HCT116 (cell line): ENCODE data around the gene REPS1. TPM values are rescaled to one million over a fixed set of nuclear protein-coding genes. Genes with fewer than 3 reads are reported as not detected.

Experiments
- ATAC-seq: fragments of 200-7000 bp; cut with Tn5 transposase; 2 replicates; pipeline ENCODE4 v1.9.1; 2020; ENCODE audit warnings: mild to moderate bottlenecking, moderate library complexity
- BruUV-seq: library from RNA; stranded (reverse); fragments of 400-500 nt; replicated peaks from 2 replicates; lab custom pipeline; 2021; lab: Mats Ljungman, UMichigan
- CTCF ChIA-PET: fragments of 300-600 bp; sonication (Branson Sonifier 250); formaldehyde crosslinking; loops from one replicate; lab custom pipeline; 2021; ENCODE audit warnings: antibody characterized with exemption; lab: Charles Lee
- POLR2A ChIA-PET: fragments of 300-600, 350-600 bp; sonication (Branson Sonifier 250); formaldehyde crosslinking; loops from one replicate; lab custom pipeline; 2021; ENCODE audit warnings: antibody characterized with exemption; lab: Charles Lee
- RAD21 ChIA-PET, 2 experiments: fragments of 300-600 bp; sonication (Branson Sonifier 250); formaldehyde crosslinking; loops; one replicate each; lab custom pipeline; 2023; ENCODE audit warnings: low total read pairs in 2 of 2; ENCODE audit not compliant: uncharacterized antibody in 2 of 2, unreplicated experiment in 2 of 2, low non-redundant PET in 1 of 2; lab: Charles Lee
- DNase-seq: peaks from one replicate; pipeline ENCODE4 v3.0.0-alpha.2; 2010; ENCODE audit warnings: low read depth, low spot score
- H2AFZ ChIP-seq: fragments of 200-600 bp; shearing (Covaris generic), sonication (generic); 2 replicates; pipeline ENCODE4 v1.6.1; 2017; ENCODE audit warnings: low read depth, mixed run types, mixed read lengths, antibody characterized with exemption, low read length; ENCODE audit not compliant: poor library complexity, severe bottlenecking
- H3K27ac ChIP-seq: 2 replicates; pipeline ENCODE4 v1.5.1; 2012; ENCODE audit warnings: low read depth, low read length
- H3K27me3 ChIP-seq: fragments of 200-600 bp; sonication (generic); 2 replicates; pipeline ENCODE4 v1.6.1; 2016; ENCODE audit warnings: mixed run types, low read length, mixed read lengths; ENCODE audit not compliant: insufficient read depth
- H3K36me3 ChIP-seq, 2 experiments: fragments of 200-500 bp in 1 of 2; fragments of 200-600 bp in 1 of 2; sonication (Bioruptor generic) in 1 of 2; sonication (generic) in 1 of 2; 2 replicates each; pipeline versions ENCODE4 v1.5.1 to v1.6.1; 2014 to 2016; ENCODE audit warnings: low read length in 2 of 2, inconsistent platforms in 1 of 2, mixed read lengths in 1 of 2, mixed run types in 1 of 2; ENCODE audit not compliant: insufficient read depth in 2 of 2, control insufficient read depth in 1 of 2
- H3K4me1 ChIP-seq, 2 experiments: fragments of 200-600 bp in 1 of 2; sonication (generic) in 1 of 2; 2 replicates each; pipeline versions ENCODE4 v1.5.1 to v1.6.1; 2012 to 2017; ENCODE audit warnings: low read length in 2 of 2, inconsistent platforms in 1 of 2, mild to moderate bottlenecking in 1 of 2, mixed read lengths in 1 of 2, mixed run types in 1 of 2, moderate library complexity in 1 of 2; ENCODE audit not compliant: insufficient read depth in 2 of 2, control insufficient read depth in 1 of 2
- H3K4me2 ChIP-seq: fragments of 200-600 bp; sonication (generic); 2 replicates; pipeline ENCODE4 v1.6.1; 2017; ENCODE audit warnings: mixed run types, low read length, mixed read lengths
- H3K4me3 ChIP-seq, 2 experiments: fragments of 200-600 bp in 1 of 2; sonication (generic) in 1 of 2; replicated peaks in 1 of 2; 2 replicates each; pipeline ENCODE4 v1.5.1; 2011 to 2016; ENCODE audit warnings: low read length in 2 of 2, control low read depth in 1 of 2, low read depth in 1 of 2, mild to moderate bottlenecking in 1 of 2, mixed read lengths in 1 of 2, mixed run types in 1 of 2
- H3K79me2 ChIP-seq: fragments of 200-600 bp; sonication (generic); 2 replicates; pipeline ENCODE4 v1.6.1; 2017; ENCODE audit warnings: mild to moderate bottlenecking, mixed run types, low read length, moderate library complexity, mixed read lengths; ENCODE audit not compliant: insufficient read depth
- H3K9ac ChIP-seq: fragments of 200-600 bp; sonication (generic); 2 replicates; pipeline ENCODE4 v1.6.1; 2016; ENCODE audit warnings: low read length, mixed read lengths
- H3K9me2 ChIP-seq: fragments of 200-600 bp; sonication (generic), shearing (Covaris generic); 2 replicates; pipeline ENCODE4 v1.6.1; 2017; ENCODE audit warnings: mixed run types, mild to moderate bottlenecking, moderate library complexity; ENCODE audit not compliant: insufficient read depth
- H3K9me3 ChIP-seq, 2 experiments: fragments of 200-500 bp in 1 of 2; fragments of 200-600 bp in 1 of 2; sonication (Bioruptor generic) in 1 of 2; sonication (generic) in 1 of 2; 2 replicates each; pipeline ENCODE4 v1.6.1; 2014 to 2017; ENCODE audit warnings: low read length in 2 of 2, mixed read lengths in 2 of 2, inconsistent platforms in 1 of 2, low read depth in 1 of 2, mild to moderate bottlenecking in 1 of 2, mixed run types in 1 of 2, moderate library complexity in 1 of 2; ENCODE audit not compliant: control insufficient read depth in 1 of 2, insufficient read depth in 1 of 2
- H4K20me1 ChIP-seq: fragments of 200-600 bp; sonication (generic), shearing (Covaris generic); 2 replicates; pipeline ENCODE4 v1.6.1; 2017; ENCODE audit warnings: mixed run types, mild to moderate bottlenecking, moderate library complexity; ENCODE audit not compliant: insufficient read depth
- ATF3 ChIP-seq: IDR thresholded peaks from 2 replicates; pipeline ENCODE4 v1.6.1; 2012
- CBX3 ChIP-seq: IDR thresholded peaks from 2 replicates; pipeline ENCODE4 v1.6.1; 2012; ENCODE audit warnings: low read depth
- EGR1 ChIP-seq: IDR thresholded peaks from 2 replicates; pipeline ENCODE4 v1.6.1; 2012; ENCODE audit warnings: low read depth
- ELF1 ChIP-seq: IDR thresholded peaks from 2 replicates; pipeline ENCODE4 v1.6.1; 2012; ENCODE audit warnings: low read depth, borderline replicate concordance
- EZH2phosphoT487 ChIP-seq: fragments of 200-600 bp; IDR thresholded peaks from 2 replicates; pipeline ENCODE4 v1.6.1; 2018; ENCODE audit warnings: antibody characterized with exemption, borderline replicate concordance
- FOSL1 ChIP-seq: IDR thresholded peaks from 2 replicates; pipeline ENCODE4 v1.6.1; 2012; ENCODE audit warnings: low read depth
- JUND ChIP-seq: IDR thresholded peaks from 2 replicates; pipeline ENCODE4 v1.6.1; 2012
- POLR2A ChIP-seq: IDR thresholded peaks from 2 replicates; pipeline ENCODE4 v1.7.0; 2011; ENCODE audit warnings: borderline replicate concordance; ENCODE audit not compliant: insufficient read depth, insufficient read length; ENCODE audit errors: extremely low read depth
- POLR2AphosphoS5 ChIP-seq: IDR thresholded peaks from 2 replicates; pipeline ENCODE4 v1.6.1; 2011; ENCODE audit warnings: mild to moderate bottlenecking, low read depth, low read length, moderate library complexity
- RAD21 ChIP-seq: IDR thresholded peaks from 2 replicates; pipeline ENCODE4 v1.6.1; 2012; ENCODE audit warnings: low read depth, mild to moderate bottlenecking
- REST ChIP-seq: IDR thresholded peaks from 2 replicates; pipeline ENCODE4 v1.6.1; 2012; ENCODE audit warnings: low read depth
- SIN3A ChIP-seq: IDR thresholded peaks from 2 replicates; pipeline ENCODE4 v1.6.1; 2012; ENCODE audit warnings: low read depth
- SP1 ChIP-seq: IDR thresholded peaks from 2 replicates; pipeline ENCODE4 v1.6.1; 2012; ENCODE audit warnings: low read depth
- SRF ChIP-seq: IDR thresholded peaks from 2 replicates; pipeline ENCODE4 v1.6.1; 2012; ENCODE audit warnings: low read depth
- TCF7L2 ChIP-seq: IDR thresholded peaks from 2 replicates; pipeline ENCODE4 v1.7.0; 2011; ENCODE audit warnings: borderline replicate concordance, inconsistent platforms; ENCODE audit not compliant: insufficient read depth, insufficient read length; ENCODE audit errors: extremely low read depth
- intact Hi-C: fragments of 100-400 bp; cut with micrococcal nuclease; formaldehyde crosslinking; loops from 2 replicates; pipeline ENCODE4 v1.10.0; 2022
- total RNA-seq: library from RNA; stranded (reverse); gene quantifications from one replicate; pipeline ENCODE4 v1.2.1, GENCODE V29; 2021; ENCODE audit not compliant: unreplicated experiment

Gene REPS1
- total RNA-seq, 1 experiment from 2014 or later = 52.7 TPM

- Histone ChIP-seq H3K27me3 (no peaks in the 10 kb centered on the region), H2AFZ (no peak overlapping the region), H3K4me1 (no peaks in the 10 kb centered on the region), H3K4me3 (no peak overlapping the region), H3K9me3 (no peaks in the 10 kb centered on the region), H3K79me2 (no peaks in the 10 kb centered on the region), H3K36me3 (no peaks in the 10 kb centered on the region), H3K4me2 (no peak overlapping the region), H3K9me2 (no peaks in the 10 kb centered on the region), H3K9ac (no peak overlapping the region), H3K27ac (no peak overlapping the region), H4K20me1 (no peaks in the 10 kb centered on the region)
- ChIA-PET POLR2A (no interaction called here), RAD21 (no interaction called here), CTCF (no interaction called here)
- ATAC-seq (no peak), DNase-seq (no peak)
- BruUV-seq = no TSS peak
- intact Hi-C loops = no loop called here
- no peak for TF ChIP-seq FOSL1
- no peak for TF ChIP-seq POLR2AphosphoS5
- no peak for TF ChIP-seq POLR2A
- TF ChIP-seq REST = no peak
- TF ChIP-seq CBX3 = no peak
These were observed 124.7 kb downstream of the REPS1 start for GRCh38 chr6:138863321-138863720.

GRCh38 chr6:138862456-138862855, 125.6 kb downstream of the REPS1 start:
- intact Hi-C loops = no loop called here
- BruUV-seq = no TSS peak
- Histone ChIP-seq H3K79me2 (no peaks in the 10 kb centered on the region), H3K9ac (no peak overlapping the region), H3K4me2 (no peak overlapping the region), H3K9me2 (no peaks in the 10 kb centered on the region), H3K27ac (no peak overlapping the region), H2AFZ (no peak overlapping the region), H3K36me3 (no peaks in the 10 kb centered on the region), H3K27me3 (no peaks in the 10 kb centered on the region), H3K4me1 (no peaks in the 10 kb centered on the region), H4K20me1 (no peaks in the 10 kb centered on the region), H3K4me3 (no peak overlapping the region), H3K9me3 (no peaks in the 10 kb centered on the region)
- TF ChIP-seq SIN3A (no peak), ATF3 (no peak), CBX3 (no peak), RAD21 (no peak), TCF7L2 (no peak), JUND (no peak), SRF (no peak), ELF1 (no peak), POLR2AphosphoS5 (no peak), SP1 (no peak), EZH2phosphoT487 (no peak), EGR1 (no peak)
- ChIA-PET RAD21 (no interaction called here), POLR2A (no interaction called here), CTCF (no interaction called here)
- no peak for ATAC-seq
- DNase-seq = no peak
